Mesothelial cell of epicardium (in vitro differentiated cells): ENCODE data around the gene C3orf20. TPM values are rescaled to one million over a fixed set of nuclear protein-coding genes. Genes with fewer than 3 reads are reported as not detected.

ENCODE experiments used
- DNase-seq, 2 experiments: peaks; one replicate each; pipeline ENCODE4 v3.0.0; 2021; ENCODE audit warnings: low spot score in 2 of 2; ENCODE audit not compliant: unreplicated experiment in 2 of 2
- H3K27ac Mint-ChIP-seq: 2 replicates; pipeline ENCODE4 v1.8.0; 2021; ENCODE audit warnings: mixed read lengths
- H3K27me3 Mint-ChIP-seq: 2 replicates; pipeline ENCODE4 v1.8.0; 2021; ENCODE audit warnings: low read depth, mixed read lengths
- H3K36me3 Mint-ChIP-seq: 2 replicates; pipeline ENCODE4 v1.8.0; 2021; ENCODE audit warnings: mixed read lengths
- H3K4me1 Mint-ChIP-seq: 2 replicates; pipeline ENCODE4 v1.8.0; 2021; ENCODE audit warnings: mixed read lengths
- H3K4me3 Mint-ChIP-seq: 2 replicates; pipeline ENCODE4 v1.8.0; 2021; ENCODE audit warnings: mild to moderate bottlenecking, moderate library complexity, mixed read lengths
- H3K9me3 Mint-ChIP-seq: 2 replicates; pipeline ENCODE4 v1.8.0; 2021; ENCODE audit warnings: mixed read lengths
- CTCF ChIP-seq: fragments of 200-600 bp; sonication (generic); IDR thresholded peaks from one replicate; pipeline ENCODE4 v1.5.0; 2021; ENCODE audit warnings: antibody characterized with exemption; ENCODE audit not compliant: unreplicated experiment
- total RNA-seq: library from RNA; stranded (reverse); gene quantifications from 3 replicates; pipeline ENCODE4 v1.2.1, GENCODE V29; 2021

Gene C3orf20
- total RNA-seq, 1 donor from 2014 or later = 0.13 TPM

- no peak for DNase-seq
- no peaks in the 10 kb centered on the region for H3K27me3 Mint-ChIP-seq
Observed at GRCh38 chr3:14672588-14672987, 2.4 kb upstream of the C3orf20 start.

GRCh38 chr3:14676881-14677280, 1.9 kb downstream of the C3orf20 start:
- H3K9me3 Mint-ChIP-seq = peaks cover 9% of the 10 kb centered on the region
- no peak for DNase-seq
- no peak overlapping the region for H3K27ac Mint-ChIP-seq
- H3K4me1 Mint-ChIP-seq = peaks cover 5% of the 10 kb centered on the region
- peaks cover 3% of the 10 kb centered on the region for H3K27me3 Mint-ChIP-seq
- H3K4me3 Mint-ChIP-seq = no peak overlapping the region
- H3K36me3 Mint-ChIP-seq = peaks cover 7% of the 10 kb centered on the region
- TF ChIP-seq CTCF = no peak

More at GRCh38 chr3:14672588-14672987, 2.4 kb upstream of the C3orf20 start:
- Mint-ChIP-seq H3K9me3 (no peaks in the 10 kb centered on the region), H3K4me3 (no peak overlapping the region), H3K27ac (no peak overlapping the region), H3K4me1 (peaks cover 2% of the 10 kb centered on the region), H3K36me3 (peaks cover 23% of the 10 kb centered on the region)
- no peak for TF ChIP-seq CTCF

- peaks cover 9% of the 10 kb centered on the region for H3K9me3 Mint-ChIP-seq
- DNase-seq = no peak
- peaks cover 6% of the 10 kb centered on the region for H3K27me3 Mint-ChIP-seq
- H3K4me3 Mint-ChIP-seq = no peak overlapping the region
- no peak overlapping the region for H3K27ac Mint-ChIP-seq
- peaks cover 5% of the 10 kb centered on the region for H3K4me1 Mint-ChIP-seq
- H3K36me3 Mint-ChIP-seq = peaks cover 3% of the 10 kb centered on the region
- no peak for TF ChIP-seq CTCF
Observed at GRCh38 chr3:14678015-14678503, 3.1 kb downstream of the C3orf20 start.

- no peak for DNase-seq
- H3K4me1 Mint-ChIP-seq = peaks cover 5% of the 10 kb centered on the region
- H3K4me3 Mint-ChIP-seq = no peak overlapping the region
- H3K36me3 Mint-ChIP-seq = peaks cover 2% of the 10 kb centered on the region
- peaks cover 6% of the 10 kb centered on the region for H3K27me3 Mint-ChIP-seq
- TF ChIP-seq CTCF = no peak
- peaks cover 9% of the 10 kb centered on the region for H3K9me3 Mint-ChIP-seq
- no peak overlapping the region for H3K27ac Mint-ChIP-seq
Observed at GRCh38 chr3:14680115-14680514, 5.2 kb downstream of the C3orf20 start.

- Mint-ChIP-seq H3K36me3 (peaks cover 2% of the 10 kb centered on the region), H3K4me3 (no peak overlapping the region), H3K4me1 (peaks cover 5% of the 10 kb centered on the region), H3K27ac (no peak overlapping the region), H3K27me3 (peaks cover 9% of the 10 kb centered on the region), H3K9me3 (peaks cover 9% of the 10 kb centered on the region)
- no peak for DNase-seq
- TF ChIP-seq CTCF = no peak
Observed at GRCh38 chr3:14680716-14681115, 5.8 kb downstream of the C3orf20 start.

GRCh38 chr3:14684447-14684846, 9.5 kb downstream of the C3orf20 start:
- peaks cover 3% of the 10 kb centered on the region for H3K4me1 Mint-ChIP-seq
- H3K9me3 Mint-ChIP-seq = peaks cover 9% of the 10 kb centered on the region
- H3K27me3 Mint-ChIP-seq = peaks cover 34% of the 10 kb centered on the region
- H3K36me3 Mint-ChIP-seq = peaks cover 2% of the 10 kb centered on the region
- H3K27ac Mint-ChIP-seq = no peak overlapping the region
- no peak for DNase-seq
- no peak for TF ChIP-seq CTCF
- H3K4me3 Mint-ChIP-seq = no peak overlapping the region
